SK-N-SH (cell line): ENCODE results near the gene ZNF764.

Source experiments
- CHD2 ChIP-seq: fragments of 150-350 bp; IDR thresholded peaks from 2 replicates; pipeline ENCODE4 v1.6.1; 2018; ENCODE audit warnings: low read length; ENCODE audit not compliant: partially characterized antibody
- CTCF ChIP-seq: fragments of 200-600 bp; sonication (generic); IDR thresholded peaks from 2 replicates; pipeline ENCODE4 v1.6.1; 2017; ENCODE audit warnings: antibody characterized with exemption, mild to moderate bottlenecking, moderate library complexity
- EP300 ChIP-seq, 2 experiments: IDR thresholded peaks; 2 replicates each; pipeline versions ENCODE4 v1.4.0 to v1.6.1; 2012; ENCODE audit warnings: borderline replicate concordance in 1 of 2, low read depth in 1 of 2, low read length in 1 of 2
- EZH2phosphoT487 ChIP-seq: fragments of 200-600 bp; sonication (generic); IDR thresholded peaks from 2 replicates; pipeline ENCODE4 v1.6.1; 2017; ENCODE audit warnings: low read depth, mixed run types, mild to moderate bottlenecking, antibody characterized with exemption, moderate library complexity, borderline replicate concordance
- MXI1 ChIP-seq: IDR thresholded peaks from 2 replicates; pipeline ENCODE4 v1.6.1; 2012; ENCODE audit warnings: mild to moderate bottlenecking, low read depth, low read length, improper control_type of control experiment
- RAD21 ChIP-seq: IDR thresholded peaks from 2 replicates; pipeline ENCODE4 v1.6.1; 2012; ENCODE audit warnings: mild to moderate bottlenecking, low read length
- RFX5 ChIP-seq: IDR thresholded peaks from 2 replicates; pipeline ENCODE4 v1.6.1; 2012; ENCODE audit warnings: mild to moderate bottlenecking, improper control_type of control experiment, low read length
- TEAD4 ChIP-seq: IDR thresholded peaks from 2 replicates; pipeline ENCODE4 v1.4.0; 2012; ENCODE audit warnings: mild to moderate bottlenecking, borderline replicate concordance; ENCODE audit not compliant: insufficient read depth
- YY1 ChIP-seq: IDR thresholded peaks from 2 replicates; pipeline ENCODE4 v1.4.0; 2012; ENCODE audit warnings: low read depth, mild to moderate bottlenecking
- TF ChIP-seq, protein P1 (sequence below): IDR thresholded peaks from 2 replicates; pipeline ENCODE4 v1.4.0; 2012; ENCODE audit warnings: low read depth
- TF ChIP-seq, protein P2 (sequence below): IDR thresholded peaks from 2 replicates; pipeline ENCODE4 v1.4.0; 2012; ENCODE audit warnings: low read depth, borderline replicate concordance

GRCh38 chr16:30528799-30529457 is 29.2 kb downstream of the ZNF764 start:
- no peak for TF ChIP-seq CTCF
- TF ChIP-seq RAD21, result no peak
- no peak for TF ChIP-seq MXI1
- no peak for TF ChIP-seq YY1
- TF ChIP-seq RFX5, result no peak
- TF ChIP-seq, protein P1, sequence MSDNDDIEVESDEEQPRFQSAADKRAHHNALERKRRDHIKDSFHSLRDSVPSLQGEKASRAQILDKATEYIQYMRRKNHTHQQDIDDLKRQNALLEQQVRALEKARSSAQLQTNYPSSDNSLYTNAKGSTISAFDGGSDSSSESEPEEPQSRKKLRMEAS, result no peak
- TF ChIP-seq EZH2phosphoT487, result no peak
- TF ChIP-seq CHD2, result no peak
- no peak for TF ChIP-seq TEAD4
- TF ChIP-seq, protein P2, sequence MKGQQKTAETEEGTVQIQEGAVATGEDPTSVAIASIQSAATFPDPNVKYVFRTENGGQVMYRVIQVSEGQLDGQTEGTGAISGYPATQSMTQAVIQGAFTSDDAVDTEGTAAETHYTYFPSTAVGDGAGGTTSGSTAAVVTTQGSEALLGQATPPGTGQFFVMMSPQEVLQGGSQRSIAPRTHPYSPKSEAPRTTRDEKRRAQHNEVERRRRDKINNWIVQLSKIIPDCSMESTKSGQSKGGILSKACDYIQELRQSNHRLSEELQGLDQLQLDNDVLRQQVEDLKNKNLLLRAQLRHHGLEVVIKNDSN, result no peak
- TF ChIP-seq EP300 (IDR thresholded peaks at IDR 0.05; ENCODE audit: borderline replicate concordance in 1 of 2, low read depth in 1 of 2, low read length in 1 of 2), result no peak
